IMR-90 (cell line): ENCODE data around the gene GRM5.
"Not testable (repeated sequence)": the region's sequence is repeated elsewhere in the genome, so short reads cannot be mapped to it uniquely, and the experiment has no call there.

Source experiments
- CEBPB ChIP-seq: IDR thresholded peaks from 2 replicates; pipeline ENCODE4 v1.6.1; 2012; ENCODE audit warnings: low read depth, low read length, improper control_type of control experiment
- CTCF ChIP-seq: conservative IDR thresholded peaks from 2 replicates; pipeline ENCODE4 v1.5.1; 2012; ENCODE audit warnings: mild to moderate bottlenecking, low read depth, low read length, improper control_type of control experiment
- MAZ ChIP-seq: IDR thresholded peaks from 2 replicates; pipeline ENCODE4 v1.6.1; 2012; ENCODE audit warnings: low read depth, mild to moderate bottlenecking, low read length, improper control_type of control experiment, moderate library complexity, borderline replicate concordance
- POLR2A ChIP-seq: IDR thresholded peaks from 2 replicates; pipeline ENCODE4 v1.6.1; 2012; ENCODE audit warnings: mild to moderate bottlenecking, low read depth, low read length
- RAD21 ChIP-seq: IDR thresholded peaks from 2 replicates; pipeline ENCODE4 v1.6.1; 2012; ENCODE audit warnings: low read length, improper control_type of control experiment
- RCOR1 ChIP-seq: IDR thresholded peaks from 2 replicates; pipeline ENCODE4 v1.6.1; 2012; ENCODE audit warnings: mild to moderate bottlenecking, low read length, improper control_type of control experiment; ENCODE audit not compliant: insufficient replicate concordance
- RFX5 ChIP-seq: IDR thresholded peaks from 2 replicates; pipeline ENCODE4 v1.8.0; 2012; ENCODE audit warnings: low read depth, mild to moderate bottlenecking, low read length, moderate library complexity
- SMC3 ChIP-seq: fragments of 150-350 bp; IDR thresholded peaks from 2 replicates; pipeline ENCODE4 v1.6.1; 2016; ENCODE audit warnings: low read depth, mild to moderate bottlenecking, antibody characterized with exemption, low read length, moderate library complexity
- USF2 ChIP-seq: fragments of 150-350 bp; IDR thresholded peaks from 2 replicates; pipeline ENCODE4 v1.6.1; 2017; ENCODE audit warnings: mild to moderate bottlenecking, antibody characterized with exemption, low read length, low read depth

DNA sequence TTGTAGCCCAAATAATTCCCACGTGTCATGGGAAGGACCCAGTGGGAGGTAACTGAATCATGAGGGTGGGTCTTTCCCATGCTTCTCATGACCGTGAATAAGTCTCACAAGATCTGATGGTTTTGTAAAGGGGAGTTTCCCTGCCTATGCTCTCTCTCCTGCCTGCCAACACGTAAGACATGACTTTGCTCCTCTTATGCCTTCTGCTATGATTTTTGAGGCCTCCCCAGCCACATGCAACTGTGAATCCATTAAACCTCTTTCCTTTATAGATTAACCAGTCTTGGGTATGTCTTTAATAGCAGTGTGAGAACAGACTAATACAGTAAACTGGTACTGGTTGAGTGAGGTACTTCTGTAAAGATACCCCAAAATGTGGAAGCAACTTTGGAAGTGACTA lies 183.0 kb downstream of the GRM5 start:
- TF ChIP-seq CTCF, CEBPB, MAZ, POLR2A, USF2, RFX5, RCOR1, RAD21, SMC3: not testable (repeated sequence)
